ENCODE data around the gene SPTSSA.
"Not testable (repeated sequence)": the region's sequence is repeated elsewhere in the genome, so short reads cannot be mapped to it uniquely, and the experiment has no call there.

SPTSSA gene

GRCh38 chr14:34426313-34427295, 35.4 kb downstream of the SPTSSA start:
- DNase-seq: no peak

GRCh38 chr14:34425095-34425851, 36.8 kb downstream of the SPTSSA start:
- no peak for DNase-seq

DNA sequence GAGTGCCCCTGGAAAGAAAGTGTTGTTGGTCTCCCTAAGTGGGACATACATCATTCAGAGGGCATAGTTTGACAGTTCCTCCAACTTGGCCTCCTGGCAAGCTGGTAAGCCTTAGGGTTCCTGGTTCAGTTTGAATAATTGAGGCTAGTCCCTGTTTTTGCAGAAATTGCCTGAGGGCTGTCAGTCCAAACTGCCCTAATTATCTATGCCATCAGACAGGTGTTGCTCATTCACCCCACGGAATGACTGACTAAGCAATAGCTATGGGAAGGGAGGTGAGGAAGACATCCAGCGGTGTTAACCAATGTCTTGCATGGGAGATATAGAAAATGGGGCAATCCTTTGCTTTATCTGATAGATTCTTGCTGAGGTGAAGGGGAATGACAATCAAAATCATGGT, 37.6 kb downstream of the SPTSSA start:
- no peak for DNase-seq

DNA sequence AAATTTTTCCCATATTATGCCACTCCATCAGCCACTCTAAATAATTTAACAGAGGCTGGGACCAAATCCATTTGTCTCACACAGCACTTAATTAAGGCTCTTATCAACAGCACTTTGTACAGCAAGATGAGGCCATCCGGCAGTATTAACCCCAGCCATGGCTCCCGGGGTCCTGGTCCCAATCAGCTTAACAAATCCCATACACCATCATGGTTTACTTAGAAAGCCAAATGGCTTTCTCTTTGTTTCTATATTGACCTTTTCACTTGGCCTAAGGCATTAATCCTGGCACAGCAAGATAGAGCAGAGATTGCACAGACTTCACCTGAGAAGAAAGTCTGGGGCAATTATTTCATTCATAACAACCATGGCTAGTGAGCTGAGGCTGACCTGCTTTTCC, 38.6 kb downstream of the SPTSSA start:
- no peak for DNase-seq

DNA sequence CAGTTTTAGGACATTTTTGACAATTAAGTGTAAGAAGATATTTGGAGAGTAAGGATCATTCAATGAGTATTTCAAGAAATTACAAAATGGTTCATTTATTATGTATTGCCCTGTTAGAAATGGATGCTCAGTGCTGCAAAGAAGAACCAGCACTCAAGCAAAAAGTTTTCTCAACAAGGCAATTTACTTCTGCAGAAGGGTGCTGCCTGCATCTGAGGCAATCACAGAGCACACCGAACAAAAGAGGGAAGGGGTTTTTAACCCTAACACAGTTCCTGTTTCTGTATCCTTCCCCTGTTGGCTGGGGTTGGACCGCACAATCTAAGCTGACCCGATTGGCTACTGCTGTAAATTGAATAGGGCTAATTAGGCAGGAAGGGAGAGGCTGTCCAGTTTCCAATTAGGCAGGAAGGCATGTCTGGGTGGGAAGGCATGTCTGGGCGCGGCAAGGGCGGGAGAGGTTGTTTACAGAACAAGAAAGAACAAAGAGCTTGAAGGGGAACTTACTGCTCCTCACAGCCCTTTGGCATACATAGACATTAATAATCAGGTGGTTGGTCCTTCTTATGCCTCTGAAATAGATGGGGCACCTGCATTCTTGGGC, 41.4 kb downstream of the SPTSSA start:
- no peak for DNase-seq

- no peak for DNase-seq
Measured at GRCh38 chr14:34409721-34410120, 52.3 kb downstream of the SPTSSA start.

GRCh38 chr14:34407951-34408350, 54.1 kb downstream of the SPTSSA start:
- no peak for DNase-seq

DNA sequence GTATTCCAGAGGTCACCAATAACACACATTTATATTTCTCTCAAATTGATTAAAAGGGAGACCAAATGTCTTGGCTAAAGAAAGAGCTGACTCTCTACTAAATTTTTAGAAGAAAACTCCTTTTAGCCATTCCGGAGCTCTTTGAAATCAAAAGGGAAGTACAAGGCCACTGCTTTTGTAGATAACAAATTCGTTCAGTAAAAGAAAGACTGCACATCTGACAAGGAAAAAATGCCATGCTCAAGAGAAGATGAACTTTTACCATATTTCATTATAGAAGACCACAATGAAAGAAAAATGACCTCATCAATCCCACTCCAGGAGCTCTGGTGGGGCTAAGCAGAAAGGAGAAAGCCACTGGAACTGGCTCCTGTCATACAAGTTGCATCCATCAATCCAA, 57.6 kb downstream of the SPTSSA start:
- no peak for DNase-seq

DNA sequence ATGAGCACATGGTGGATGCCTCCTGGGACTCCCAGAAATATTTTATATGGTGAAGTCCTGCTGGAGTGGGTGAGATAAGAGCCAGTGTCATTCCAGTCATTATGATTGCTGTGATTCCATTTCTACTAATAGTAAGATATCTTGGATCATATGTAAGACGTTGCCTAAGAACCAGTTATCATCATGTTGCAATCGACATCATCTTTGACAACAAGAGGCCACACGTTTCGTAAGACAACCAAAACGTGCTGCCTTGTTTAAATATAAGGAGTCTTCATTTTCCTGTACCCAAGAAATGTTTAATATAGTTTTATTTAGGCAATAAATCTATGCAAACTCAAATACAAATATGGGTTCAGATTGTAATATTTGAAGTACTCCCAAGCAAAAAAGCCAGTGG, 58.4 kb downstream of the SPTSSA start:
- no peak for DNase-seq

GRCh38 chr14:34398024-34398423, 64.0 kb downstream of the SPTSSA start:
- no peak for DNase-seq

DNA sequence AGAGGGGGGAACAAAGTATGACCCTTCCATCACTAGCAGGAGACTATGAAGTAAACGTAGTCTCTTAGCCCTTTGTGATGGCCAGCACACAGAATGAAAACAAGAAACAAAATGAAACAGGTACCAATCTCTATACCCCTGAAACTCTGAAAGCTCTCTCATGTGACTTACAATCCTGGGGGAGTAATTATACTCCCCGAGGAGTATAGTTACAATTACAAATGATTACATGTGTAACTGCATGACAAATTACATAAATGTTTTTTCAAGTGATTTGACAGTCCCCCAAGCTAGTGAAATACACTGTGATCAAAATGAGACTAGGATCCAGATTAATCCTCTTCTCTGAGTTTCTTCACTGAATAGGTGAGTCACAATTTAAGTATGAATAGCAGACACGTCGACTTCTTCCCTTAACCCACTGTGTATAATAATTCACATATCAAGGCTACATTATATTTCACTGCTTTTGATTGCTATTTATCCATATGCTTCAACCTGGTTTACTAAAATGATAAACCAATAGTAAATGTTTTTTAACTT, 74.0 kb downstream of the SPTSSA start:
- DNase-seq: no peak

GRCh38 chr14:34386865-34387485, 75.1 kb downstream of the SPTSSA start:
- DNase-seq: no peak

- not testable (repeated sequence) for DNase-seq
Measured at GRCh38 chr14:34385881-34386280, 76.2 kb downstream of the SPTSSA start.

DNA sequence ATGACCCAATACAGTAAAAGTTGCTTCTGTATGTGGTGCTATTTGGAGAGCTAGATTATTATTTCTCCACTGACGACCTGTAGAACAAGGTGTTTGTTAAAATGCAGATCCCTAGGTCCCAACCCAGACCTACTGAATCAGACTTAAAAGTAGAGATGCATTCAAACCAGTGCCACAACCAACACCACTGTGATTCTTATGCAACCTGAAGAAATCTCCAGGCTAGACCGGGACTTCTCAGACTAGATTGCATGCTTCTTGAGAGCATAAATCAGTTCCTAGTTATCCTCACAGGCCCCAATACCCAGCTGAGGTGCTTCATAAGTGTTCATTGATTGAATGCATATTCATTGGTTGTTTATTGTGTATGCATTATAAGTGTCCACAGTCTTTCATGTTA, 78.2 kb downstream of the SPTSSA start:
- DNase-seq: no peak
